ENCODE data around the gene PGM3.

DNA sequence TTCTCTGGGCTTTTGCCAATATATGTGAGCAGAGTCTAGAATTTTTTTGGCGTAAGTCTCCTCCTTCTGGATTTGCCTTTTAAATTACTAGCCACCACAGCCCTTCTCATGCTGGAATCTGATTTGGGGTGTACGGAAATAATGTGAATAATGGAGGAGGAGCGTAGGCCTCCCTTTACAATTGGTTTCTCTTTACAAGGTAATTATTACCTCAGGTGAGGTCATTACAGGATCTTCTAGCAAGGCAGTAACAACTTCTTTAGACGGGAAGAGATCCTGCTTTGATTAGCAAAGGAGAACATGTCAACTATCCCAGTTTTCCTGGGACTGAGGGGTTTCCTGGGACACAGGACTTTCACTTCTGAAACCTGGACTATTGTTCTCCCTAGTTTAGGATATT, 9.0 kb upstream of the PGM3 start:
- TF ChIP-seq, protein P1, sequence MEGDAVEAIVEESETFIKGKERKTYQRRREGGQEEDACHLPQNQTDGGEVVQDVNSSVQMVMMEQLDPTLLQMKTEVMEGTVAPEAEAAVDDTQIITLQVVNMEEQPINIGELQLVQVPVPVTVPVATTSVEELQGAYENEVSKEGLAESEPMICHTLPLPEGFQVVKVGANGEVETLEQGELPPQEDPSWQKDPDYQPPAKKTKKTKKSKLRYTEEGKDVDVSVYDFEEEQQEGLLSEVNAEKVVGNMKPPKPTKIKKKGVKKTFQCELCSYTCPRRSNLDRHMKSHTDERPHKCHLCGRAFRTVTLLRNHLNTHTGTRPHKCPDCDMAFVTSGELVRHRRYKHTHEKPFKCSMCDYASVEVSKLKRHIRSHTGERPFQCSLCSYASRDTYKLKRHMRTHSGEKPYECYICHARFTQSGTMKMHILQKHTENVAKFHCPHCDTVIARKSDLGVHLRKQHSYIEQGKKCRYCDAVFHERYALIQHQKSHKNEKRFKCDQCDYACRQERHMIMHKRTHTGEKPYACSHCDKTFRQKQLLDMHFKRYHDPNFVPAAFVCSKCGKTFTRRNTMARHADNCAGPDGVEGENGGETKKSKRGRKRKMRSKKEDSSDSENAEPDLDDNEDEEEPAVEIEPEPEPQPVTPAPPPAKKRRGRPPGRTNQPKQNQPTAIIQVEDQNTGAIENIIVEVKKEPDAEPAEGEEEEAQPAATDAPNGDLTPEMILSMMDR (conservative IDR thresholded peaks at IDR 0.05; ENCODE audit: low read depth, low read length), result no peak
- no peak for TF ChIP-seq POLR2A (IDR thresholded peaks at IDR 0.05; ENCODE audit: low read depth, low read length)
- no peak for TF ChIP-seq MAFK (IDR thresholded peaks at IDR 0.05; ENCODE audit: low read depth, low read length)
- TF ChIP-seq RFX5 (IDR thresholded peaks at IDR 0.05; ENCODE audit: low read depth, low read length), result no peak
- no peak for TF ChIP-seq RAD21 (IDR thresholded peaks at IDR 0.05; ENCODE audit: low read length)
- TF ChIP-seq MXI1 (IDR thresholded peaks at IDR 0.05; ENCODE audit: borderline replicate concordance, low read depth, low read length), result no peak
- TF ChIP-seq FOS (IDR thresholded peaks at IDR 0.05; ENCODE audit: low read depth, low read length), result no peak
- TF ChIP-seq CHD1 (IDR thresholded peaks at IDR 0.05; ENCODE audit: low read depth, low read length), result no peak
- TF ChIP-seq MAZ (IDR thresholded peaks at IDR 0.05; ENCODE audit: borderline replicate concordance, low read depth, low read length), result no peak
- TF ChIP-seq, protein P2, sequence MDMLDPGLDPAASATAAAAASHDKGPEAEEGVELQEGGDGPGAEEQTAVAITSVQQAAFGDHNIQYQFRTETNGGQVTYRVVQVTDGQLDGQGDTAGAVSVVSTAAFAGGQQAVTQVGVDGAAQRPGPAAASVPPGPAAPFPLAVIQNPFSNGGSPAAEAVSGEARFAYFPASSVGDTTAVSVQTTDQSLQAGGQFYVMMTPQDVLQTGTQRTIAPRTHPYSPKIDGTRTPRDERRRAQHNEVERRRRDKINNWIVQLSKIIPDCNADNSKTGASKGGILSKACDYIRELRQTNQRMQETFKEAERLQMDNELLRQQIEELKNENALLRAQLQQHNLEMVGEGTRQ (IDR thresholded peaks at IDR 0.05; ENCODE audit: low read depth, low read length), result no peak
- TF ChIP-seq, protein P3, sequence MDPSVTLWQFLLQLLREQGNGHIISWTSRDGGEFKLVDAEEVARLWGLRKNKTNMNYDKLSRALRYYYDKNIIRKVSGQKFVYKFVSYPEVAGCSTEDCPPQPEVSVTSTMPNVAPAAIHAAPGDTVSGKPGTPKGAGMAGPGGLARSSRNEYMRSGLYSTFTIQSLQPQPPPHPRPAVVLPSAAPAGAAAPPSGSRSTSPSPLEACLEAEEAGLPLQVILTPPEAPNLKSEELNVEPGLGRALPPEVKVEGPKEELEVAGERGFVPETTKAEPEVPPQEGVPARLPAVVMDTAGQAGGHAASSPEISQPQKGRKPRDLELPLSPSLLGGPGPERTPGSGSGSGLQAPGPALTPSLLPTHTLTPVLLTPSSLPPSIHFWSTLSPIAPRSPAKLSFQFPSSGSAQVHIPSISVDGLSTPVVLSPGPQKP (IDR thresholded peaks at IDR 0.05; ENCODE audit: borderline replicate concordance, low read depth, low read length), result no peak
- no peak for TF ChIP-seq CEBPB (IDR thresholded peaks at IDR 0.05; ENCODE audit: low read depth, low read length)
- TF ChIP-seq RCOR1 (IDR thresholded peaks at IDR 0.05; ENCODE audit: insufficient replicate concordance, low read length), result no peak
- TF ChIP-seq SMC3 (IDR thresholded peaks at IDR 0.05; ENCODE audit: low read depth, low read length), result no peak
